Neural cell (in vitro differentiated cells): Measurements from ENCODE around the gene MYRIP. TPM values are rescaled to one million over a fixed set of nuclear protein-coding genes. Genes with fewer than 3 reads are reported as not detected.

Experiments
- H2AFZ ChIP-seq: fragments of 200-600, 300-800 bp; sonication (generic), shearing (Covaris generic); 2 replicates; pipeline ENCODE4 v1.6.0; 2014; ENCODE audit warnings: low read depth, mild to moderate bottlenecking, antibody characterized with exemption, low read length, moderate library complexity
- H3F3A ChIP-seq: fragments of 200-600 bp; shearing (Covaris generic); 2 replicates; pipeline ENCODE4 v1.6.1; 2016; ENCODE audit warnings: mild to moderate bottlenecking, moderate library complexity, mixed read lengths, antibody characterized with exemption, low read length; ENCODE audit not compliant: insufficient read depth, poor library complexity, severe bottlenecking
- H3K27ac ChIP-seq: fragments of 200-600, 300-800 bp; sonication (generic), shearing (Covaris generic); 2 replicates; pipeline ENCODE4 v1.5.1; 2014; ENCODE audit warnings: mild to moderate bottlenecking, low read length, moderate library complexity
- H3K27me3 ChIP-seq: fragments of 300-800, 200-600 bp; sonication (generic), shearing (Covaris generic); 2 replicates; pipeline ENCODE4 v1.6.0; 2014; ENCODE audit warnings: mild to moderate bottlenecking, low read depth, low read length, moderate library complexity; ENCODE audit not compliant: insufficient read depth
- H3K36me3 ChIP-seq: fragments of 300-800, 200-600 bp; sonication (generic), shearing (Covaris generic); 2 replicates; pipeline ENCODE4 v1.5.1; 2014; ENCODE audit warnings: mild to moderate bottlenecking, antibody characterized with exemption, low read length, moderate library complexity; ENCODE audit not compliant: insufficient read depth
- H3K4me2 ChIP-seq: fragments of 300-800, 200-600 bp; sonication (generic), shearing (Covaris generic); 2 replicates; pipeline ENCODE4 v1.6.0; 2014; ENCODE audit warnings: mild to moderate bottlenecking, low read length
- H3K4me3 ChIP-seq: fragments of 300-800, 200-600 bp; sonication (generic), shearing (Covaris generic); 2 replicates; pipeline ENCODE4 v1.5.1; 2014; ENCODE audit warnings: mild to moderate bottlenecking, low read length, moderate library complexity
- H3K79me2 ChIP-seq: fragments of 200-600 bp; shearing (Covaris generic); replicated peaks from 2 replicates; pipeline ENCODE4 v1.6.0; 2014; ENCODE audit warnings: mild to moderate bottlenecking, low read length, moderate library complexity; ENCODE audit not compliant: insufficient read depth
- H3K9ac ChIP-seq: fragments of 300-800, 200-600 bp; sonication (generic), shearing (Covaris generic); 2 replicates; pipeline ENCODE4 v1.6.1; 2016; ENCODE audit warnings: mild to moderate bottlenecking, low read length, mixed read lengths
- H3K9me2 ChIP-seq: fragments of 200-600 bp; shearing (Covaris generic); 2 replicates; pipeline ENCODE4 v1.6.1; 2016; ENCODE audit warnings: mild to moderate bottlenecking, low read length, mixed read lengths; ENCODE audit not compliant: insufficient read depth
- H3K9me3 ChIP-seq: fragments of 200-600, 300-800 bp; sonication (generic), shearing (Covaris generic); 2 replicates; pipeline ENCODE4 v1.6.1; 2016; ENCODE audit warnings: mild to moderate bottlenecking, mixed run types, low read length, moderate library complexity, mixed read lengths
- H4K20me1 ChIP-seq: fragments of 200-600 bp; shearing (Covaris generic); 2 replicates; pipeline ENCODE4 v1.6.1; 2016; ENCODE audit warnings: mild to moderate bottlenecking, mixed run types; ENCODE audit not compliant: insufficient read depth
- EP300 ChIP-seq: fragments of 450-650 bp; conservative IDR thresholded peaks from 2 replicates; pipeline ENCODE4 v1.6.1; 2014; ENCODE audit warnings: antibody characterized with exemption, mild to moderate bottlenecking, moderate library complexity; ENCODE audit not compliant: poor library complexity, severe bottlenecking
- EZH2 ChIP-seq: fragments of 200-600, 300-800 bp; shearing (Covaris generic), sonication (generic); IDR thresholded peaks from 2 replicates; pipeline ENCODE4 v1.6.1; 2014; ENCODE audit warnings: antibody characterized with exemption, low read length, borderline replicate concordance, mild to moderate bottlenecking; ENCODE audit not compliant: insufficient read depth, poor library complexity, severe bottlenecking
- MXI1 ChIP-seq: fragments of 450-650 bp; conservative IDR thresholded peaks from 2 replicates; pipeline ENCODE4 v1.6.1; 2014; ENCODE audit warnings: antibody characterized with exemption, mild to moderate bottlenecking; ENCODE audit not compliant: poor library complexity, severe bottlenecking
- POLR2AphosphoS5 ChIP-seq: IDR thresholded peaks from 2 replicates; pipeline ENCODE4 v1.6.1; 2012
- REST ChIP-seq: IDR thresholded peaks from 2 replicates; pipeline ENCODE4 v1.6.1; 2012; ENCODE audit warnings: borderline replicate concordance
- SMC3 ChIP-seq: fragments of 450-650 bp; conservative IDR thresholded peaks from 2 replicates; pipeline ENCODE4 v1.6.1; 2014; ENCODE audit warnings: antibody characterized with exemption, mild to moderate bottlenecking, moderate library complexity; ENCODE audit not compliant: poor library complexity
- TAF1 ChIP-seq: IDR thresholded peaks from 2 replicates; pipeline ENCODE4 v1.6.1; 2012; ENCODE audit warnings: low read depth
- polyA plus RNA-seq: library from polyadenylated mRNA; depleted of rRNA; stranded (reverse); fragments of >200 nt; gene quantifications from 2 replicates; pipeline ENCODE4 v1.2.3, GENCODE V29; 2014
- TF ChIP-seq, protein P1 (sequence below): fragments of 450-650 bp; IDR thresholded peaks from 2 replicates; pipeline ENCODE4 v1.5.1; 2014; ENCODE audit warnings: antibody characterized with exemption, mild to moderate bottlenecking, moderate library complexity; ENCODE audit not compliant: poor library complexity, severe bottlenecking

Gene MYRIP
- polyA plus RNA-seq, 1 donor from 2014 or later = 0.76 TPM

DNA sequence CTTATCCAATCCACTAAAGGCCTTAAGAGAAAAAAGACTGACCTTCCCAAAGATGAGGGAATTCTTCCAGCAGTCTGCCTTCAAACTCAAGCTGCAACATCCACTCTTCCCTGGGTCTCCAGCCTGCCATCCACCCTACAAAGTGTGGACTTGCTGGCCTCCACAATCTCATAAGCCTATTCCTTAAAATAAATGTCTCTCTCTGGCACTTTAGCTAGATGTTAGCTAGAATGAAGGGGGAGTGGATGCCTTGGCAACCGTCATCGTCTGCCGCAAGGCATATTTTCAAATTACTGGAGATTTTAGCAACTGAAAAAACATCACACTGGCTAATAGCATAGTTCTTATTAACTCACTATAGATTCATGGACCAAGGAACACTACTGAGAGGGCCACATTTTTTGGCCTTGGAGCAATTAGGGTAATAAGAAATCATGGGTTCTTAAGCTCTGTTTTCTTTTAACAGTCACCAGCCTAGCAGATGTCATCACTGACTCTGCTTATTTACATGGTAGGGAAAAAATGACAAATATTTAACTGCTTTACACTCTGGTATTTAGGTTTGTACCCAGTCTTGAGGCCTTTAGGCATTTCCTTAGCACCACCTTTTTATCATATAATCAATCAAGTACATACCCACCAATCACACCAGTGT is 245.3 kb downstream of the MYRIP start:
- no peaks in the 10 kb centered on the region for H3K79me2 ChIP-seq
- H3F3A ChIP-seq = no peaks in the 10 kb centered on the region
- no peaks in the 10 kb centered on the region for H3K36me3 ChIP-seq
- no peak overlapping the region for H3K4me2 ChIP-seq
- no peak overlapping the region for H3K27ac ChIP-seq
- no peaks in the 10 kb centered on the region for H4K20me1 ChIP-seq
- H3K4me3 ChIP-seq = no peak overlapping the region
- no peak for TF ChIP-seq TAF1
- no peak for TF ChIP-seq POLR2AphosphoS5
- no peak for TF ChIP-seq REST
- TF ChIP-seq, protein P1, sequence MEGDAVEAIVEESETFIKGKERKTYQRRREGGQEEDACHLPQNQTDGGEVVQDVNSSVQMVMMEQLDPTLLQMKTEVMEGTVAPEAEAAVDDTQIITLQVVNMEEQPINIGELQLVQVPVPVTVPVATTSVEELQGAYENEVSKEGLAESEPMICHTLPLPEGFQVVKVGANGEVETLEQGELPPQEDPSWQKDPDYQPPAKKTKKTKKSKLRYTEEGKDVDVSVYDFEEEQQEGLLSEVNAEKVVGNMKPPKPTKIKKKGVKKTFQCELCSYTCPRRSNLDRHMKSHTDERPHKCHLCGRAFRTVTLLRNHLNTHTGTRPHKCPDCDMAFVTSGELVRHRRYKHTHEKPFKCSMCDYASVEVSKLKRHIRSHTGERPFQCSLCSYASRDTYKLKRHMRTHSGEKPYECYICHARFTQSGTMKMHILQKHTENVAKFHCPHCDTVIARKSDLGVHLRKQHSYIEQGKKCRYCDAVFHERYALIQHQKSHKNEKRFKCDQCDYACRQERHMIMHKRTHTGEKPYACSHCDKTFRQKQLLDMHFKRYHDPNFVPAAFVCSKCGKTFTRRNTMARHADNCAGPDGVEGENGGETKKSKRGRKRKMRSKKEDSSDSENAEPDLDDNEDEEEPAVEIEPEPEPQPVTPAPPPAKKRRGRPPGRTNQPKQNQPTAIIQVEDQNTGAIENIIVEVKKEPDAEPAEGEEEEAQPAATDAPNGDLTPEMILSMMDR = no peak
- TF ChIP-seq EP300 = no peak
- no peak for TF ChIP-seq MXI1
- TF ChIP-seq SMC3 = no peak
- no peaks in the 10 kb centered on the region for H3K9me2 ChIP-seq
- no peaks in the 10 kb centered on the region for H3K9me3 ChIP-seq
- no peak overlapping the region for H2AFZ ChIP-seq
- no peak overlapping the region for H3K9ac ChIP-seq
- no peaks in the 10 kb centered on the region for H3K27me3 ChIP-seq

- no peak overlapping the region for H3K4me2 ChIP-seq
- H3F3A ChIP-seq = no peaks in the 10 kb centered on the region
- H3K9me3 ChIP-seq = no peaks in the 10 kb centered on the region
- no peaks in the 10 kb centered on the region for H3K9me2 ChIP-seq
- H4K20me1 ChIP-seq = no peaks in the 10 kb centered on the region
- H3K27me3 ChIP-seq = no peaks in the 10 kb centered on the region
- no peak overlapping the region for H3K27ac ChIP-seq
- H2AFZ ChIP-seq = no peak overlapping the region
- no peaks in the 10 kb centered on the region for H3K79me2 ChIP-seq
- no peaks in the 10 kb centered on the region for H3K36me3 ChIP-seq
- no peak overlapping the region for H3K9ac ChIP-seq
- H3K4me3 ChIP-seq = no peak overlapping the region
- TF ChIP-seq, protein P1 = no peak
- TF ChIP-seq POLR2AphosphoS5 (no peak), EZH2 (no peak)
Measured at GRCh38 chr3:40055361-40055760, 246.0 kb downstream of the MYRIP start.
